ENCODE results near the gene MUL1.

Gene MUL1

DNA sequence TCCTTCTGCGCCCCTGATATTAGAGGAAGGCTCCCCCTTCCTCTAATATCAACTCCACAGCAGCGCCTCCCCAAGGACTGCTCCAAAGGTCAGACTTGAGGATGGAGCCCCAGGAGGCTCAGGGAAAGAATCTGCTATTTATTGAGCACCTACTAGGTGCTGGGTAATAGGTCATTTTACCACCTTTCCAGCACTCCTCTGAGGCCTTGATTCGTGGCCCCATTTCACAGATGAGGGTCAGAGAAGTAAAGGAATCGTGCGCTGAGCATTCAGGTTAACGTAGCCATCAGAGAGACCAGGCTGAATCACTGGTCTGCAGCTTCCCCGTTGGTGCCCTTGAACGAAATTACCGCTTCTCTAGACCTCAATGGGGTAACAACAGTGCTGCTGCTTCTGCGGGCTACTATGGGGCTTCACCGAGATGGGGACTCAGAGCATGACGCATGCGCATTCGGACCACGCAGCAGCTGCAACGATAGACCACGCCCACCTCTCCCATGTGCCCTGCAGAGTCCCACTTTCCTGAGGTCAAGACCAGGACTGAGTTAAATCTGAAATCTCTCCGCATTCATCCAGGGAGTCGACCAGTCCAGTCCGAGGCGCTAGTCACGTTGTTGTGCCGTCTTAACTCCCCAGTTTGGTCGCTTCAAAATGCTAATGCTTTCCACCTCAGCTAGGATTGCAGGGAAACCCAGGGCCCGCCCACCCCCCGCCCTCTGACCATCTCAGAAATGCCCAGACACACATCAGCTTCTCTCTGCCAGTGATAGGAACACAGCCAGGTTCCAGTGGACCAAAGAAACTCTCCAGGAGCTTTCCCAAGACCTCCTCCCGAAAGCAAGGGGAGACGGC lies 34.9 kb downstream of the MUL1 start:
- H3K4me3 ChIP-seq (ENCODE audit: low read length), result no peak overlapping the region
- peak overlapping the region; percentile 59 for H3K4me2 ChIP-seq (ENCODE audit: low read length)
- peaks cover 34% of the 10 kb centered on the region for H3K4me1 ChIP-seq (ENCODE audit: control insufficient read depth, insufficient read depth, low read length)
- H3K9ac ChIP-seq (ENCODE audit: low read depth, low read length), result no peak overlapping the region
- H3K27me3 ChIP-seq (ENCODE audit: control insufficient read depth, insufficient read depth, low read length), result peaks cover 5% of the 10 kb centered on the region
- H3K9me3 ChIP-seq (replicated peaks; ENCODE audit: low read length), result no peaks in the 10 kb centered on the region
- no peaks in the 10 kb centered on the region for H3K36me3 ChIP-seq (ENCODE audit: insufficient read depth, low read length)

DNA sequence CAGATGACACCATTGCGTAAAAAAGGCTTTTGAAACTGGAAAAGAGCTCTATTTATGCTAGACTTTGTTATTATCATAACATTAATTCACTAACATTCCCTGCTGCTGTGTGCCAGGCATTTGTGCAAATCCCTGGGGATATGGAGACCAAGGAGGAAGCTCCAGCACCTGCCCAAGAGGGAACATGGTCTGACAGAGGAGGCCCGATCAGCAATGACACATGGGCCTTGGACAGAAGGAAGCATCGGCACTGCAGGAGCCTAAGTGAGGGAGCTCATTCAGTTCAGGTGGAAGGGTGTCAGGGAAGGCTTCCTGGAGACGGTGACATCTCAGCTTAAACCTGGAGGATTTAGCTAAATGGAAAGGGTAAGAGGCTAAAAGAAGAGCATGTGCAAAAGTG lies 35.8 kb downstream of the MUL1 start:
- Histone ChIP-seq H3K36me3 (ENCODE audit: insufficient read depth, low read length) (no peaks in the 10 kb centered on the region), H3K9ac (ENCODE audit: low read depth, low read length) (no peak overlapping the region), H3K27me3 (ENCODE audit: control insufficient read depth, insufficient read depth, low read length) (peaks cover 15% of the 10 kb centered on the region)

DNA sequence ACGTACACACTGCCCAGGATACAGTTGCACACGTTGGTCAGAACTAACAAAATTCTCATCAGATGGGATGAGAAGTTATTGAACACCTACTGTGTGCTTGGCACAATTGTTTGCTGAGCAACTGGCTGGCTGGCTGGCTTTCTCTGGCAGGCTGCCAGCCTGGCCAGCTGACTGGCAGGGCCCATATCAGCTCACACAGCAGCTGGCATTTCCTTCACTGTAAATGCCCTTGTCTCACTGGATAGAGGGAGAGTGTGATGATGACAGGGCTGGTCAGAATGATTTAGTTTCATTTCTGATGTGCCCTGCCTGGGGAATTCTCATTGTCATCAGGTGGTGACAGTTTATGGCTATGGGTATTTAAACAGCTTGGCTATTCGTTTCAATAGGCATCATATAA lies 37.8 kb downstream of the MUL1 start:
- H3K9ac ChIP-seq (ENCODE audit: low read depth, low read length), result no peak overlapping the region
- no peak overlapping the region for H3K4me3 ChIP-seq (ENCODE audit: low read length)
- H3K4me1 ChIP-seq (ENCODE audit: control insufficient read depth, insufficient read depth, low read length), result peaks cover 13% of the 10 kb centered on the region
- no peaks in the 10 kb centered on the region for H3K9me3 ChIP-seq (replicated peaks; ENCODE audit: low read length)
- H3K4me2 ChIP-seq (ENCODE audit: low read length), result no peak overlapping the region
- H3K27me3 ChIP-seq (ENCODE audit: control insufficient read depth, insufficient read depth, low read length), result peaks cover 32% of the 10 kb centered on the region
- no peaks in the 10 kb centered on the region for H3K36me3 ChIP-seq (ENCODE audit: insufficient read depth, low read length)

More for the DNA sequence above, 35.8 kb downstream of the MUL1 start:
- Histone ChIP-seq H3K4me2 (ENCODE audit: low read length) (no peak overlapping the region), H3K9me3 (replicated peaks; ENCODE audit: low read length) (no peaks in the 10 kb centered on the region), H3K4me1 (ENCODE audit: control insufficient read depth, insufficient read depth, low read length) (peaks cover 24% of the 10 kb centered on the region), H3K4me3 (ENCODE audit: low read length) (no peak overlapping the region)

DNA sequence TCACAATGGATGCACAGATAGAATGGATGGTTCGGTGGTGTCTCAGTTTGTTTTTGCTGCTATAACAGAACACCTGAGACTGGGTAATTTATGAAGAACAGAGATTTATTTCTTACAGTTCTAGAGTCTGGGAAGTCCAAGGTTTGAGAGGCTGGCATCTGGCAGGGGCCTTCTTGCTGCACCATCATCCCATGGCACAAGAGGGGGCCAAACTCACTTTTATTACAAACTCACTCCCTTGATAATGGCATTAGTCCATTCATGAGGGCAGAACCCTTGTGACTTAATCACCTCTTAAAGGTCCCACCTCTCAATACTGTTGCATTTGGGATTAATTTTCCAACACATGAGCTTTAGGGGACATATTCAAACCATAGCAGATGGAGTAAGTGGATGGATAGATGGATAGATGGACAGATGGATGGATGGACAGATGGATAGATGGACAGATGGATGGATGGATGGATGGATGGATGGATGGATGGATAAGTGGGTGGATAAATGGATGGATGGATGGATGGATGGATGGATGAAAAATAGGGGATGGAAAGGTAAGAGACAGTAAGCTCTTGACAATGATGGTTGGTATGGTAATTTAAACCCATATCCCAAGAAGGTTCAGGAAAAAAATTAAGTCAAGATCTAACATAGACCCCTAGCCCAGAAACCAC lies 38.4 kb downstream of the MUL1 start:
- H3K4me3 ChIP-seq (ENCODE audit: low read length), result no peak overlapping the region

GRCh38 chr1:20466273-20466672 lies 41.7 kb downstream of the MUL1 start:
- H3K9me3 ChIP-seq (replicated peaks; ENCODE audit: low read length), result no peaks in the 10 kb centered on the region
- no peak overlapping the region for H3K4me2 ChIP-seq (ENCODE audit: low read length)
- H3K4me3 ChIP-seq (ENCODE audit: low read length), result no peak overlapping the region
- peaks cover 4% of the 10 kb centered on the region for H3K4me1 ChIP-seq (ENCODE audit: control insufficient read depth, insufficient read depth, low read length)
- no peak overlapping the region for H3K9ac ChIP-seq (ENCODE audit: low read depth, low read length)
- H3K36me3 ChIP-seq (ENCODE audit: insufficient read depth, low read length), result no peaks in the 10 kb centered on the region
- H3K27me3 ChIP-seq (ENCODE audit: control insufficient read depth, insufficient read depth, low read length), result peaks cover 56% of the 10 kb centered on the region

More for the DNA sequence above, 38.4 kb downstream of the MUL1 start:
- Histone ChIP-seq H3K36me3 (ENCODE audit: insufficient read depth, low read length) (no peaks in the 10 kb centered on the region), H3K9me3 (replicated peaks; ENCODE audit: low read length) (no peaks in the 10 kb centered on the region), H3K4me2 (ENCODE audit: low read length) (no peak overlapping the region), H3K4me1 (ENCODE audit: control insufficient read depth, insufficient read depth, low read length) (peaks cover 8% of the 10 kb centered on the region), H3K9ac (ENCODE audit: low read depth, low read length) (no peak overlapping the region), H3K27me3 (ENCODE audit: control insufficient read depth, insufficient read depth, low read length) (peaks cover 38% of the 10 kb centered on the region)

DNA sequence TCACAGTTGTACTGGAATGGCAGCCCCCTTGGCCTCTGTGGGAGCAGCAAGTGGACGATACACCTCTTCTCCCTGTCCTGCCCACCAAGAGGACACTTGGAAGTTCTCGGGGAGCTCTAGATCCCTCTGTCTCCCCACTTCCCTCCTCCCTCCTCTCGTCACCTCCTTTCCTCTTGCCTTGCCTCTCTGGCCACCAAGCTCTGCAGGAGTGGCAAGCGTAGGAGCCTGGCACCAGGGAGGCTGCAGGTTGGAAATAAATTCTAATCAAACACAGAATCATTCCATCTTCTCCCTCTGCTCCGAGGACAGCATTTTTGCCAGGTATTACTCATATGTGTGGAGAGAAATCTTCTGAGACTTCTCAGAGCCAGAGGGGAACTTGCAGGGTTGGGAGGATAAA lies 42.8 kb downstream of the MUL1 start:
- peaks cover 62% of the 10 kb centered on the region for H3K27me3 ChIP-seq (ENCODE audit: control insufficient read depth, insufficient read depth, low read length)

GRCh38 chr1:20463502-20463901 lies 44.4 kb downstream of the MUL1 start:
- no peaks in the 10 kb centered on the region for H3K36me3 ChIP-seq (ENCODE audit: insufficient read depth, low read length)
- H3K4me2 ChIP-seq (ENCODE audit: low read length), result no peak overlapping the region
- no peak overlapping the region for H3K4me3 ChIP-seq (ENCODE audit: low read length)
- no peaks in the 10 kb centered on the region for H3K4me1 ChIP-seq (ENCODE audit: control insufficient read depth, insufficient read depth, low read length)
- H3K9me3 ChIP-seq (replicated peaks; ENCODE audit: low read length), result no peaks in the 10 kb centered on the region
- no peak overlapping the region for H3K9ac ChIP-seq (ENCODE audit: low read depth, low read length)
- H3K27me3 ChIP-seq (ENCODE audit: control insufficient read depth, insufficient read depth, low read length), result peaks cover 74% of the 10 kb centered on the region

More for the DNA sequence above, 42.8 kb downstream of the MUL1 start:
- no peak overlapping the region for H3K4me3 ChIP-seq (ENCODE audit: low read length)
- no peaks in the 10 kb centered on the region for H3K36me3 ChIP-seq (ENCODE audit: insufficient read depth, low read length)
- H3K9me3 ChIP-seq (replicated peaks; ENCODE audit: low read length), result no peaks in the 10 kb centered on the region
- H3K4me2 ChIP-seq (ENCODE audit: low read length), result no peak overlapping the region
- no peak overlapping the region for H3K9ac ChIP-seq (ENCODE audit: low read depth, low read length)
- no peaks in the 10 kb centered on the region for H3K4me1 ChIP-seq (ENCODE audit: control insufficient read depth, insufficient read depth, low read length)

- Histone ChIP-seq H3K9ac (ENCODE audit: low read depth, low read length) (no peak overlapping the region), H3K4me3 (ENCODE audit: low read length) (no peak overlapping the region), H3K27me3 (ENCODE audit: control insufficient read depth, insufficient read depth, low read length) (peaks cover 69% of the 10 kb centered on the region)
Measured at GRCh38 chr1:20462397-20462796, 45.6 kb downstream of the MUL1 start.

DNA sequence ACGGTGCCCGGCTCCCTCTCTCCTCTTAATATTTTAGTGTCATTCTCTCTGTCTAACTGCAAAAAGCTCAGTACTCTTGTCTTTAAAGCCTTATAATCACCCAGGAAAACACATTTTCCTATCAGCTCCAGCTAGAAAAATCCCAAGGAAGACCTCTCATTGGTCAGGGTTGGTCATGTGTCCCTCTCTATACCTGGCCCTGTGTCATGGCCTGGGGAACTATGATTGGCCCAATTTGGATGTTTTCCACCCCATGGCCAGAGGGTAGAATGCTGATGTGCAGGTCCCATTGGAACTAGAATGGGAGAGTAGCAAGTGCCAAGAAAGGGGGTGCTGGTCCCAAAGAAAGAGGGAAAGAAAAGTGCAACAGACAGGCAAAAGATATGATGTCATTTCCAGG lies 49.2 kb downstream of the MUL1 start:
- H3K9ac ChIP-seq (ENCODE audit: low read depth, low read length), result no peak overlapping the region
- no peaks in the 10 kb centered on the region for H3K4me1 ChIP-seq (ENCODE audit: control insufficient read depth, insufficient read depth, low read length)
- H3K9me3 ChIP-seq (replicated peaks; ENCODE audit: low read length), result no peaks in the 10 kb centered on the region
- H3K4me3 ChIP-seq (ENCODE audit: low read length), result no peak overlapping the region
- H3K27me3 ChIP-seq (ENCODE audit: control insufficient read depth, insufficient read depth, low read length), result peaks cover 46% of the 10 kb centered on the region
- H3K4me2 ChIP-seq (ENCODE audit: low read length), result no peak overlapping the region
- H3K36me3 ChIP-seq (ENCODE audit: insufficient read depth, low read length), result no peaks in the 10 kb centered on the region

More at GRCh38 chr1:20462397-20462796, 45.6 kb downstream of the MUL1 start:
- Histone ChIP-seq H3K36me3 (ENCODE audit: insufficient read depth, low read length) (no peaks in the 10 kb centered on the region), H3K9me3 (replicated peaks; ENCODE audit: low read length) (no peaks in the 10 kb centered on the region), H3K4me2 (ENCODE audit: low read length) (no peak overlapping the region), H3K4me1 (ENCODE audit: control insufficient read depth, insufficient read depth, low read length) (no peaks in the 10 kb centered on the region)

DNA sequence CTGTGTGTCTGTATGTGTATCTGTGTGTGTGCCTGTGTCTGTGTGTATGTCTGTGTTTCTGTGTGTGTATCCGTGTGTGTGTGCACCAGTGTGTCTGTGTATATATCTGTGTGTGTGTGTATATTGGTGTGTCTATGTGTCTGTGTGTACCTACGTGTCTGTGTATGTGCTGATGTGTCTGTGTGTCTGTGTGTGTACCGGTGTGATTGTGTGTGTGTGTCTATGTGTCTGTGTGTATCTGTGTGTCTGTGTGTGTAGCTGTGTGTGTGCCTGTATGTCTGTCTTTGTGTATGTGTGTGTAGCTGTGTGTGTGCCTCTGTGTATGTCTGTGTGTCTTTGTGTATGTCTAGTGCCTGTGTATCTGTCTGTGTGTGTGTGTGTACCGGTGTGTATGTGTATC lies 53.9 kb downstream of the MUL1 start:
- no peak overlapping the region for H3K4me2 ChIP-seq (ENCODE audit: low read length)
- H3K36me3 ChIP-seq (ENCODE audit: insufficient read depth, low read length), result no peaks in the 10 kb centered on the region
- H3K4me3 ChIP-seq (ENCODE audit: low read length), result no peak overlapping the region
- no peaks in the 10 kb centered on the region for H3K4me1 ChIP-seq (ENCODE audit: control insufficient read depth, insufficient read depth, low read length)
- H3K9ac ChIP-seq (ENCODE audit: low read depth, low read length), result no peak overlapping the region
- H3K27me3 ChIP-seq (ENCODE audit: control insufficient read depth, insufficient read depth, low read length), result peaks cover 52% of the 10 kb centered on the region
- H3K9me3 ChIP-seq (replicated peaks; ENCODE audit: low read length), result no peaks in the 10 kb centered on the region

GRCh38 chr1:20449735-20450311 lies 58.1 kb downstream of the MUL1 start:
- H3K9ac ChIP-seq (ENCODE audit: low read depth, low read length), result no peak overlapping the region
- H3K27me3 ChIP-seq (ENCODE audit: control insufficient read depth, insufficient read depth, low read length), result peaks cover 40% of the 10 kb centered on the region
- H3K9me3 ChIP-seq (replicated peaks; ENCODE audit: low read length), result no peaks in the 10 kb centered on the region
- no peak overlapping the region for H3K4me2 ChIP-seq (ENCODE audit: low read length)
- H3K4me1 ChIP-seq (ENCODE audit: control insufficient read depth, insufficient read depth, low read length), result peaks cover 4% of the 10 kb centered on the region
- H3K4me3 ChIP-seq (ENCODE audit: low read length), result no peak overlapping the region
- H3K36me3 ChIP-seq (ENCODE audit: insufficient read depth, low read length), result no peaks in the 10 kb centered on the region

Measured in skeletal muscle satellite cell (primary cell).